Measurements from ENCODE around the gene TIMMDC1. TPM values are rescaled to one million over a fixed set of nuclear protein-coding genes. Genes with fewer than 3 reads are reported as not detected.

TIMMDC1 gene
- total and polyA plus RNA-seq, 2 of the 13 experiments (the other 11 are each of a cell fraction or from before 2014, with no cell fraction given): 50.0 to 77.8 TPM

- no peak for TF ChIP-seq RERE (CRISPR knock-in tag; IDR thresholded peaks at IDR 0.05; ENCODE audit: low read depth)
- TF ChIP-seq ZNF609 (CRISPR knock-in tag; IDR thresholded peaks at IDR 0.05; ENCODE audit: borderline replicate concordance): no peak
- peak; percentile 98 for TF ChIP-seq SAP130 (CRISPR knock-in tag; IDR thresholded peaks at IDR 0.05; ENCODE audit: low read depth)
- no peak for TF ChIP-seq ZNF597 (CRISPR knock-in tag; IDR thresholded peaks at IDR 0.05)
- peak; percentile 86; the same call in 1 of the 2 replicates for TF ChIP-seq NRL (CRISPR knock-in tag; IDR thresholded peaks at IDR 0.05; ENCODE audit: borderline replicate concordance)
- TF ChIP-seq ZNF768 (CRISPR knock-in tag; IDR thresholded peaks at IDR 0.05): peak; percentile 64; the same call in 1 of the 2 replicates
- no peak for TF ChIP-seq ZNF343 (CRISPR knock-in tag; IDR thresholded peaks at IDR 0.05)
- TF ChIP-seq ZNF276 (CRISPR knock-in tag; IDR thresholded peaks at IDR 0.05; ENCODE audit: low read depth): no peak
- peak; percentile 77; the same call in 1 of the 2 replicates for TF ChIP-seq ZFY (CRISPR knock-in tag; IDR thresholded peaks at IDR 0.05)
- no peak; the same call in 1 of the 2 replicates for TF ChIP-seq EED (CRISPR knock-in tag; IDR thresholded peaks at IDR 0.05)
- peak; percentile 80 for TF ChIP-seq HNF1B (CRISPR knock-in tag; IDR thresholded peaks at IDR 0.05)
- TF ChIP-seq ZNF24 (IDR thresholded peaks at IDR 0.05): no peak
Observed at GRCh38 chr3:119463171-119464169, 34.9 kb upstream of the TIMMDC1 start, which contains the start of gene TMEM39A (continued).

Data from HepG2 (cell line).